ENCODE measurements around the gene ETS2.

The ETS2 gene

GRCh38 chr21:38803075-38803660 lies 2.6 kb upstream of the ETS2 start:
- no peak for DNase-seq

GRCh38 chr21:38804030-38804788 lies 1.5 kb upstream of the ETS2 start:
- no peak for DNase-seq

- no peak for DNase-seq
Observed at GRCh38 chr21:38804789-38805327, 871 bp upstream of the ETS2 start.

GRCh38 chr21:38806153-38806941 lies 618 bp downstream of the ETS2 start:
- no peak for DNase-seq

DNA sequence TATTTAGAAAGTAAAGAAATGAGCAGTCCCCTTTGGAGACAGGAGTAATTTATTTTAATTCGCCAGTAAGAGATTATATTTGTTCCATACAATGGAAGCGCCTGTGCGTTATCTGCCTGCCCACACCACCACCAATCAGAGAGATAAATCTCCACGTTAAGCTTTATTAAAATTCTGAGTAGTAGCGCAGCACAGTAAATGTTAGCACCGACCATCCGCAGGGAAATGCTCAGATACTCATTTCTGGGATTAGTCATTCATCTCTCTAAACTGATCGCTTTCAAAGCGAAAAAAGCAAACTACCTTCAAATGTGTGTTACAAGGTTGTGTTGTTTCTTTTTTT lies 1.2 kb downstream of the ETS2 start:
- no peak for DNase-seq

- no peak for DNase-seq
Observed at GRCh38 chr21:38807441-38807871, 1.7 kb downstream of the ETS2 start.

- no peak for DNase-seq
Observed at GRCh38 chr21:38807986-38808385, 2.3 kb downstream of the ETS2 start.

DNA sequence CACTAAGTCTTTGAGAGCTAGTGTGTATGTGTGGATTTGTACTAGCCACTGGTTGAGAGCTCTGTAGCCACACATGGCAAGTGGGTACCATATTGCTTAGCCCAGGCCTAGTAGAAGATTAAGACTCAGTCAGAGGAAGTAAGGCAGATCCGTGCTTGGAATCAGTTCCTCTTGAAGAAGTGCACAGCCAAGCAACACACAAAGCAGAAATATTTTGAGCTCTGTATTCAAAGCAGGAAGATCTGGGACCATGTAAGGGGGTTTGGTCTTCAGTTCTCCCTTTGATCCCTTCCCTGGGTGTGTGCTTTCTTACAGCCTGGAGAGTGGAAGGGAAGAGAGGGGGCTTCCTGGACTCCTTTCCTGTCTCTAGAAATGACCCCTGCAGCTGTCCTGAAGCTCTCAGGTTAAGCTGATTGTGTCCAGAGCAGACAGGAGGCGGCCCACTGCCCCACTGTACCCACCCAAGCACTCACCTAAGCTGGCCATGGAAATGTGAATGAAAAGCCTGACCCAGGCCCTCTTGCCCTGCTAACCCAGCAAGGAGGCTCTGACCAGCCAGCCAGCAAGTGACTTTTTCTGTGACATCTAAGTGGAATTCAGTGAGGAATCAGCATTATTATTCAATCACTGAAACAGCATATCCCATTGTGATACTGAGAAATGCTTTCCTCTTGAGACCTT lies 3.6 kb downstream of the ETS2 start:
- no peak for DNase-seq

DNA sequence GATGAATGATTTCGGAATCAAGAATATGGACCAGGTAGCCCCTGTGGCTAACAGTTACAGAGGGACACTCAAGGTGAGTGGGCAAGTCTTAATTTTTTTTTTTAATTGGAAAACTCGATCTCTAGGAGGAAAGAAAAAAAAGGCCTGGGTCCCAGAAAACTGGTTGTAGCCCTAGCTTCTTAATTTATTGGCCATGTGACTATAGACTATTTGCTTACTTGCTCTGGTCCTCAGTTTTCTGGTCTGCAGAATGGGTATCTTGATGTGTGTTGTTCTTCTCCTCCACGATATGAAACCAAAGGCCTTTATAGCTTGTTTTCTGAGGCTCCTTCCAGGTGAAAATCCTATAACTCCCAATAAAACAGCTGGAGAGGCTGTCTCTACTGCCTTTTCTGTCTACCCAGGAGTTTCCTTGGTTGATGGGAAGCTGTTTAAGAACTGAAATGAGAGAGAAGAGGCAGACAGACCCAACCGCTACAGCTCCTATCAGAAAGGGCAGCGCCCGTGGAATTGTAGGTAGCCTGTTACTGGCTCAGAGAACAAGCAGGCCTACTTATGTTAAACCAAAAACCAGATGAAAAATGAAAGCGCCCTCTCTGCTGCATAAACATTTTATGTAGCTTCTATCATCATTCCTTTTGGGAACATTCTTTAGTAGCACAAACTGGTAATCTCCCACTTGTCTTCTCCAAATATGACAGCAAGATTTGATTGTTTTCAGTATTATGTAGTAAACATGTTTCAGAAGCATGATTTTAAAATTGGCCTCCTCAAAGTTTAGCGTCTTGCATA lies 4.5 kb downstream of the ETS2 start:
- no peak for DNase-seq

DNA sequence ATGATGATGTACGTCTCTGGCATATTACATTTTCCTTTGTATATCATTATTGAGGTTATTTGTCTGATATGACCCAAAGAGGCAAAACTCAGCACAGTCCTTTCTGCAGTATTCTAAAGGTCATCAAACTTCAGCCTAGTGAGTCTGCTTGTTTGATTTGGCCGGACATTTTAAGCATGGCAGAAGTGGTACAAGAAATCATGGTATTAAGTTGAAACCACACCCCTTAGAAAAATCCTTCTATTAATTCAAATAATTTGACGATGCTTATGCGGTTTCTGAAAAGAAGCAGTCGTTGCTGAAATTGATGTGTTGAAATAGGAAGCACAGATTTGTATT lies 5.1 kb downstream of the ETS2 start:
- DNase-seq: no peak

DNA sequence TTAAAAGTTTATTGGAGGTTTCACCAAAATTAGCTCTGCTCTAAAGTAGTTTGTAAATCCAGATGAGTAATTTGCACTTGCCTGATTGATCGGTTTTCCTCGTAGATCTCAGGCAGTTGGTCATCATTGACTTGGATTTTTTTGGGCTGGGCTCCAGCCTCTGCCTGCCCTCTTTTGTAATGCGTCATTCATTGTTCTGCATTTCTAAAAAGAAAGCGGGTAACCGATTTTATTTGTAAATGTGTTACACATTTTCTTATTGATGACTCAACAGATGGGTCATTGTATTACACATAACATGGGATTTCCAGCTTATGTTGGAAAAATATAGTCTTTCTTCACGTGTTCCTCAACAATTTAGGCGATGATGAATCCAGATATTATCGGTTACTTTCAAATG lies 5.5 kb downstream of the ETS2 start:
- no peak for DNase-seq

DNA sequence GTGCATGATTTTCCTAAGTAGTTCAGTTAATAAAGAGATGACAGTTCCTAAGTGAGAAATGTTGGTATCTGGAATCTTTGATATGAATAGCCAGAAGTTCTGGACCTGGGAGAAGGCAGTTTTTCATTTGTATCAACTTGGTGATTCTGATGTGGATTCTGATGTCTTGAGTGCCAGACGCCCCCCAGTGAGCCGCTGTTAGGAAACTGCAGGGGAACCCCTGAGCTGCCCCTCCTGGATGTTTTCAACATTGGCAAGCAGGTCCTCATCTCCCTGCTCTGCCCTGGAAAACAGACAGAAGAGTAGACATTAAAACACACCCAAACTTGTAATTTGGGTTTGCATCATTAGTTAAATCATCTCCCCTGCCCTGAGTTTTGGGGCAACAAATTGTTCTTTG lies 7.4 kb downstream of the ETS2 start:
- DNase-seq: no peak

DNA sequence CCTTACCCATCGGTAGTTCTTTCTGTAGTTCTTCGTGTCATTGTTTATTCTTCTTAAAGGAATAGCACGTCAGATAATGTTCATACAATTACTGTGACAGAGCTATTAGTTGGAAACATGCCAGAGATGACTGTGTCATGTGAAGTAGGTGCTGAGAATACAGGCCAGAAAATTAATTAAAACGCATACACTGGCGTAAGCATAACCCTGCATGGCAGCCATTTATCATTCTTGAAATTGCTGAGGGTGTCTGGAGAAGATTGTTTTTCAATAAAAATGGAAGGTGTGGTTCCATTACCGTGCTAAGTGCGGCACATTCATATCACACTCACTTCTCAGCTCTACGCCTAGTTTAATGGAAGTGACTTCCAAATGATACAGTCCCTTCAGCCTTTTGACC lies 7.8 kb downstream of the ETS2 start:
- no peak for DNase-seq

DNA sequence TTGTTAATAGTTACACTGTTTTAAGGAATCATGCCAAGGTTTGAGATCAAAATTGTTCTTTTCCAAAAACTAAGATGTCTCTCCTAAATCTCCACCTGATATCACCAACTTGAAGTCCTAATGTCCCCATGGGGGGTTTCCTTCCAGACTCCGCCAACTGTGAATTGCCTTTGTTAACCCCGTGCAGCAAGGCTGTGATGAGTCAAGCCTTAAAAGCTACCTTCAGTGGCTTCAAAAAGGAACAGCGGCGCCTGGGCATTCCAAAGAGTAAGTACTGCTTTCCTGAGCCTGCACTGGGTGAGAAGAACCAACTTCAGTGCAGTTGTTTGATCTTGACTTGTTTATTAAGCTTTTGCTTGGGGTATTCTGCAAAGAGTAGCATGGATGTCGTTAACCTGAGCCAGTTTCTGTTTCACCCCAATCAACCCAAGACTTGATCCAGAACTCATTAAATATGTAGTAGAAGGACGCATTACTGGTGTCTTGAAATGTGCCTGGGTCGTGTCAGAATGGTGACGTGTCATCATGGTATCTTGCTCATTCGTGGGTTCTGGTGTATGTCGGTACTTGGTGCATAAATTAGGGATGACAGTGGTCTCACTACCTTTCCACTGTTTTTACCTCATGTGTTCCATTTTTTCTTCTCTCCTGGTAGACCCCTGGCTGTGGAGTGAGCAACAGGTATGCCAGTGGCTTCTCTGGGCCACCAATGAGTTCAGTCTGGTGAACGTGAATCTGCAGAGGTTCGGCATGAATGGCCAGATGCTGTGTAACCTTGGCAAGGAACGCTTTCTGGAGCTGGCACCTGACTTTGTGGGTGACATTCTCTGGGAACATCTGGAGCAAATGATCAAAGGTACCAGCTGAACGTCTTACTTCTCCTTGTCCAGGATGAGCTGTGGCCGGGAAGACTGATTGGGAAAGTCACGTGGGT lies 8.7 kb downstream of the ETS2 start:
- DNase-seq: no peak

GRCh38 chr21:38815060-38815405 lies 9.3 kb downstream of the ETS2 start:
- no peak for DNase-seq

DNA sequence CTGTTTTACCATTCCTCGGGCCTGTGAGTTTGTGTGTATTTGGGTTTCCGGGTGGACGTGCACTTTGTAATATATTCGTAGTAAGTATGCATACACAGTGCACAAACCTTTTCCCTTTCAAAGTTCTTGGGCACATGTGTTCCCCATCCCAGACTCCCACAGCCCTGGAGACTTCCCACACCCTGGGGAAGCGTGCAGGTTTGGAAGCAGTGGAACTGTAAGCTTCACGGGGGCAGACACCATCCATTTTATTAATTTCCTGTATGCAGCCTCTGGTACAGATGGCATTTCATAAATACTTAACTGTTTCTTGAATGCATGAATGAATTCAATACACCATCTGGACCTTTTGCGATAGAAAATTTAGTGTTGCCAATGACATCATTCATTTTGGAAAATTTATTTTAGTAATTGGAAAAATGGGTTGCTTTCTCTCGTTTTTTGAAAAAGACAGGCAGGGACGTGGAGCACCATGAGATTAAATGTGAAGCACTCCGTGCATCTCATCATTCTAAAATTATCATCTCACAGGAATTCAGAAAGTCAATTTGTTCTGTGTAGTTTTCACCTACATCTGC lies 10.8 kb downstream of the ETS2 start:
- DNase-seq: no peak

DNA sequence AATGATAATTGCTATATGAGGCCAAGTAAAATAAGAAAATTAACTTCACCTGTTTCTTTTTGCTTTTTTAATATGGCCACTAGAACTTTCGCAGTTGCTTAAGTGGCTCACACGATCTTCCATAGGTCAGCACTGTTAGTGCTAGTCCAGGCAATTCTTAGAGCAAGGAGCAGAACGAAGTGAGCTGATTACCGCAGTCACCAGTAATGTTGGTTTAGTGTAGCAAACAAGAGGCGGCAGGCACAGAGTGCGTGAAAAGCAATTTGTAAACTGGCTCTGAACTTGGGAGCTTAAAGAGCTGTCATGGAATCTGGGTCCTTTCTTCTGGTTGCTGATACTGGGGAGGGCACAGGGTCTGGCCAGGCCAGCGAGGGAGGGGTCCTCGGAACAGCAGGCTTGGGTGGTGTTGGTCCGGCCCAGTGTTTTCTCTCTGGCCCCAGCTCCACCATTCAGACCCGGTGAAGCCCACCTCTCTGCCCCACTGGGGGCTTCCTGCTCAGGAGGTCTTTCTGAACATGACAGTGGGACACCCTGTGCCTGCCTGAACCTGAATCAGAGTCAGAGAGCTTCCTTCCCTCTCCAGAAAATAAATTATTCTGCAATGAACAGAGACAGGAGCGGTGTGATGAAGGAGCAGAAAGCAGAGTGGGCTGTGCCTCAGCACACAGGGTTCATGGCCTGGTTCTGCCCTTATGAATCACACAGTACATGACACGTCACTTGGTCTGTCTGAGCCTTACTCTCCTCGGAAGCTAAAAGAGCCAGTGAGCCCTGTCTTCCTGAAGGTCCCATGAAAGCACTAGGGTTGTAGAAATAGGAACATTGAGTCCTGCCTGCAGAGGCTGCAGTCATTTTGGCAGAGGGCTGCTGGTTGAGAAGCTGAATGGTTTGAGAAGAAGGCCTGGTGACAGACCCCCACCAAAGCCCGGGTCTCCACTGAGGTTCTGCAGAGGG lies 11.9 kb downstream of the ETS2 start:
- DNase-seq: no peak

DNA sequence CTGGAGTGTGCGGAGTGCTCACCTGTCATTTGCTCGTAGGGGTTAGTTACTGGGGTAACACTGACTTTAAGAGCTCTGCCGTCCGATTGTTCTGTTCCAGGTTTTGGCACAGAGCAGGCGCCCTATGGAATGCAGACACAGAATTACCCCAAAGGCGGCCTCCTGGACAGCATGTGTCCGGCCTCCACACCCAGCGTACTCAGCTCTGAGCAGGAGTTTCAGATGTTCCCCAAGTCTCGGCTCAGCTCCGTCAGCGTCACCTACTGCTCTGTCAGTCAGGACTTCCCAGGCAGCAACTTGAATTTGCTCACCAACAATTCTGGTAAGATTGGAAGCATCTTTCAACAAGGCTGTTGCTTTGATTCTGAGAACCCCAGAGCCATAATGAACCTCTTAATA lies 12.6 kb downstream of the ETS2 start:
- no peak for DNase-seq

DNA sequence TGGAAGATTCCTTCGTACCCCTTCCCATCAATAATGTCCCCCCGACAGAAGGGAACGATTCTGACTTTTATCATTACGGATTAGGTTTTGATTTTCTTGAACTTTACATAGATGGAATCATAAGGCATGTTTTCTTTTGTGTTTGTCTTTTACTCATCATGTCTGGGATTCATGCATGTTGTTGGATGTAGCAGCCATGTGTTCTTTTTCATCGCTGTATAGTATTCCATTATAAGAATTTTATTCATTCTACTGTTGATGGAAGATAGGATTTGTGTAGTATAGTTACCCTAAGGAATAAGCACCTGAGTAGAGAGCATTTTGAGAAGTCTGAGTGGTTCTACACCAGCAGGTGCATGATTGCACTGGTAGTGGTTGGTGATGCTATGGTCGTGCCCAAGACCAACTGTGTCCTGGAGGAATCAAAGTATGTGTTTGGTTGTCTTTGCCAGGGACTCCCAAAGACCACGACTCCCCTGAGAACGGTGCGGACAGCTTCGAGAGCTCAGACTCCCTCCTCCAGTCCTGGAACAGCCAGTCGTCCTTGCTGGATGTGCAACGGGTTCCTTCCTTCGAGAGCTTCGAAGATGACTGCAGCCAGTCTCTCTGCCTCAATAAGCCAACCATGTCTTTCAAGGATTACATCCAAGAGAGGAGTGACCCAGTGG lies 13.5 kb downstream of the ETS2 start:
- DNase-seq: no peak

All from DMS 273 treated with DMSO at 0.1 percent for 48 hours (cell line).